HepG2 (cell line): Measurements from ENCODE around the gene OSTF1. TPM values are rescaled to one million over a fixed set of nuclear protein-coding genes. Genes with fewer than 3 reads are reported as not detected.

ENCODE experiments used
- ARNT ChIP-seq: fragments of 450-650 bp; IDR thresholded peaks from 2 replicates; pipeline ENCODE4 v1.6.1; 2017
- CAMTA2 ChIP-seq: sonication (generic); formaldehyde crosslinking; IDR thresholded peaks from 2 replicates; pipeline ENCODE4 v1.4.0; 2020; ENCODE audit warnings: mild to moderate bottlenecking, missing genetic modification reagents, borderline replicate concordance
- FOXP1 ChIP-seq, 2 experiments: fragments of 450-650 bp in 1 of 2; IDR thresholded peaks; 2 replicates each; pipeline ENCODE4 v1.6.1; 2017 to 2018; ENCODE audit warnings: antibody characterized with exemption in 1 of 2
- KAT2B ChIP-seq: fragments of 150-350 bp; IDR thresholded peaks from 2 replicates; pipeline ENCODE4 v1.6.1; 2014; ENCODE audit warnings: low read depth, low read length, borderline replicate concordance
- MTF1 ChIP-seq: sonication (generic); formaldehyde crosslinking; IDR thresholded peaks from 2 replicates; pipeline ENCODE4 v1.5.0; 2020; ENCODE audit warnings: missing genetic modification reagents
- MYC ChIP-seq: sonication (generic); formaldehyde crosslinking; IDR thresholded peaks from 2 replicates; pipeline ENCODE4 v1.9.0; 2021; ENCODE audit warnings: missing genetic modification reagents, borderline replicate concordance
- PITX1 ChIP-seq: sonication (generic); formaldehyde crosslinking; IDR thresholded peaks from 2 replicates; pipeline ENCODE4 v1.5.1; 2020; ENCODE audit warnings: mild to moderate bottlenecking, missing genetic modification reagents
- RBAK ChIP-seq: sonication (generic); formaldehyde crosslinking; IDR thresholded peaks from 2 replicates; pipeline ENCODE4 v1.5.1; 2020; ENCODE audit warnings: mild to moderate bottlenecking, missing genetic modification reagents
- SP140L ChIP-seq: sonication (generic); formaldehyde crosslinking; IDR thresholded peaks from 2 replicates; pipeline ENCODE4 v1.4.0; 2020; ENCODE audit warnings: missing genetic modification reagents, borderline replicate concordance
- STAT6 ChIP-seq: sonication (generic); formaldehyde crosslinking; IDR thresholded peaks from 2 replicates; pipeline ENCODE4 v1.4.0; 2020; ENCODE audit warnings: missing genetic modification reagents, mild to moderate bottlenecking, borderline replicate concordance
- TBL1XR1 ChIP-seq: fragments of 150-350 bp; IDR thresholded peaks from 2 replicates; pipeline ENCODE4 v1.6.1; 2014; ENCODE audit warnings: borderline replicate concordance, low read length; ENCODE audit not compliant: partially characterized antibody
- THYN1 ChIP-seq: sonication (generic); formaldehyde crosslinking; IDR thresholded peaks from 2 replicates; pipeline ENCODE4 v1.8.1; 2023; ENCODE audit warnings: low read depth, mild to moderate bottlenecking, moderate library complexity, missing genetic modification reagents, borderline replicate concordance
- ZNF501 ChIP-seq: sonication (generic); formaldehyde crosslinking; IDR thresholded peaks from 2 replicates; pipeline ENCODE4 v1.5.1; 2020; ENCODE audit warnings: mild to moderate bottlenecking, moderate library complexity, missing genetic modification reagents
- ZNF530 ChIP-seq: sonication (generic); formaldehyde crosslinking; IDR thresholded peaks from 2 replicates; pipeline ENCODE4 v1.5.0; 2020; ENCODE audit warnings: low read depth, mild to moderate bottlenecking, missing genetic modification reagents
- ZNF569 ChIP-seq: sonication (generic); formaldehyde crosslinking; IDR thresholded peaks from 2 replicates; pipeline ENCODE4 v1.5.0; 2020; ENCODE audit warnings: mild to moderate bottlenecking, missing genetic modification reagents, moderate library complexity, borderline replicate concordance
- ZNF629 ChIP-seq: sonication (generic); formaldehyde crosslinking; conservative IDR thresholded peaks from 2 replicates; pipeline ENCODE4 v1.5.0; 2020; ENCODE audit warnings: missing genetic modification reagents
- ZNF646 ChIP-seq: sonication (generic); formaldehyde crosslinking; IDR thresholded peaks from 2 replicates; pipeline ENCODE4 v1.9.0; 2021; ENCODE audit warnings: mild to moderate bottlenecking, missing genetic modification reagents
- ZNF878 ChIP-seq: sonication (generic); formaldehyde crosslinking; IDR thresholded peaks from 2 replicates; pipeline ENCODE4 v1.8.1; 2023; ENCODE audit warnings: mild to moderate bottlenecking, missing genetic modification reagents, moderate library complexity
- polyA plus RNA-seq, 8 experiments: library from polyadenylated mRNA; depleted of rRNA in 3 of 8; stranded (reverse) in 7 of 8; unstranded in 1 of 8; fragments of >200 nt; fragmentation: Illumina TruSeq in 4 of 8; extraction: Trizol in 4 of 8; gene quantifications; 2 replicates each; pipeline versions ENCODE4 v1.2.1 to v1.2.3, GENCODE V29; 2011 to 2016; ENCODE audit warnings: low read depth in 4 of 8, missing spikeins in 1 of 8, mixed read lengths in 1 of 8; ENCODE audit not compliant: insufficient read depth in 1 of 8
- total RNA-seq, 5 experiments: library from RNA; depleted of rRNA; stranded (reverse); fragments of >200 nt; fragmentation: Illumina TruSeq; extraction: Trizol; gene quantifications; 2 replicates each; pipeline ENCODE4 v1.2.3, GENCODE V29; 2016; ENCODE audit warnings: low read depth in 1 of 5
- TF ChIP-seq, protein P1 (sequence below): sonication (generic); formaldehyde crosslinking; IDR thresholded peaks from 2 replicates; pipeline ENCODE4 v1.8.0; 2022; ENCODE audit warnings: missing genetic modification reagents, mild to moderate bottlenecking, inconsistent platforms, borderline replicate concordance

The OSTF1 gene
- total and polyA plus RNA-seq, 2 of the 13 experiments (the other 11 are each of a cell fraction or from before 2014, with no cell fraction given): 16.8 to 39.0 TPM

DNA sequence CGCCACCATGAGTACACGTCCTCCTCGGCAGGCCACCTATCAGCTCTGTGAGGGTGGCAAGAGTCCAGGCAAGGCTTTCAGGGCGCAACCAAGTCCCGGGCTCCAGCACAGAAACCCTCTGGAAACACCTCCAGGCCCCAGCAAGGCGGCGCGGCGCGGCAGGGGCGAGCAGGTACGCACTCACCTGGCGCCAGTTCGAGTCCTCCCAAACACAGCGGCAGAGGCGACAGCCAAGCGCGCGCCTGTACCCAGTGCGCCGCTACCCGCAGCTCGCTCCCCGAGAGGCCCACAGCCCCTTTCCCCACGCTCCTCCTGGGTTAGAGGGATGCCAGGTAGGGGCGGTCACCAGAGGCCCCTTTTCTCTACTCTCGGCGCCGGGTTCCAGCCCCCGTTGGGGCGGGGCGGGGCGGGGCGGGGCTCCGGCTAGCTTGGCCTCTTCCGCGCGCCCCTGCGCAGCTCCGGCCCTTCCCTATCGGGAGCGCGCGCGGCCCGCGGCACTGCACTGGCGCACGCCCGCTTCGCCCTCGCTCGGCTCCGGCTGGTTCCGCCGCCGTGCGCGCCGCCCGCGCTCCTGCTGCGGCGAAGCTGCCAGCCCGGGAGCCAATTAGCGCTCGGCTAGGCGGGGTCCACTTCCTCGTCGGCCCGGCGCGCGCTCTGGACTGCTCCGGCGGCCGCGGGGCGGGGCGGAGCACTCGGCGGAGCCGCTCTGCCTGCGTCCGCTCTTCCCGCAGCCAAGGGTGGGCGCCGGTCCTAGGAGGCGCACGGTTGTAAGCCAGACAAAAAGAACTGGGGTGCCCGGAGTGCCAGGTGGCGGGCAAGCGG is at the start of gene OSTF1, which contains the start of gene NMRK1 (continued):
- TF ChIP-seq ZNF646 (CRISPR knock-in tag) (no peak), STAT6 (CRISPR knock-in tag) (no peak), TBL1XR1 (no peak), ZNF629 (no peak), KAT2B (no peak), ARNT (no peak), FOXP1 (IDR thresholded peaks at IDR 0.05) (no peak), FOXP1 (CRISPR knock-in tag; IDR thresholded peaks at IDR 0.05) (no peak), MYC (CRISPR knock-in tag) (no peak; the same call in 1 of the 2 replicates), ZNF530 (no peak), PITX1 (CRISPR knock-in tag) (no peak), MTF1 (CRISPR knock-in tag) (no peak), ZNF878 (CRISPR knock-in tag) (0 out of 2 replicates have a peak, but pooled peaks have one; percentile 53), RBAK (CRISPR knock-in tag) (no peak; the same call in 1 of the 2 replicates), ZNF569 (CRISPR knock-in tag) (no peak), ZNF501 (CRISPR knock-in tag) (peak; percentile 40; the same call in 1 of the 2 replicates), CAMTA2 (CRISPR knock-in tag) (no peak), THYN1 (CRISPR knock-in tag) (no peak), SP140L (CRISPR knock-in tag) (no peak)
- TF ChIP-seq, protein P1, sequence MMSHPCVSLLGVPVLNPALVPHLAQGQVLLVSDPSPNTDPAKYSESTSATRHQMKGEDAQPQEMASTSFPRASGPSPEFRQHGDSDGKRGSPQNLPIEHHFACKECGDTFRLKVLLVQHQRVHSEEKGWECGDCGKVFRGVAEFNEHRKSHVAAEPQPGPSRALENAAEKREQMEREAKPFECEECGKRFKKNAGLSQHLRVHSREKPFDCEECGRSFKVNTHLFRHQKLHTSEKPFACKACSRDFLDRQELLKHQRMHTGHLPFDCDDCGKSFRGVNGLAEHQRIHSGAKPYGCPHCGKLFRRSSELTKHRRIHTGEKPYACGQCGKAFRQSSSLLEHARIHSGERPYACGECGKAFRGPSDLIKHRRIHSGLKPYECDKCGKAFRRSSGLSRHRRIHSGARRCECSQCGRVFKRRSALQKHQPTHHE (CRISPR knock-in tag): no peak
